Inflammatory macrophage (primary cell): ENCODE measurements around the gene DNAJC5G.

Source experiments
- DNase-seq, 2 donors: peaks; one replicate each; pipeline ENCODE4 v3.0.0-alpha.2; 2020 to 2022
- total RNA-seq, 18 experiments: gene quantifications; one replicate each; lab custom pipeline; 2026; ENCODE audit warnings: mixed read lengths in 6 of 18, inconsistent platforms in 2 of 18; lab: John Stamatoyannopoulos, UW

The DNAJC5G gene
- total RNA-seq, result 0 to 0.19 (median 0) reads per million in 18 experiments

- DNase-seq, result no peak
These were observed at the start of gene DNAJC5G for GRCh38 chr2:27275211-27276150. Gene DNAJC5G, plus strand, starts transcription at chr2:27275433. Its CDS starts 1,296 bp downstream, at chr2:27276729.

GRCh38 chr2:27225526-27225925, 49.7 kb upstream of the DNAJC5G start:
- no peak for DNase-seq

GRCh38 chr2:27227501-27227900, 47.7 kb upstream of the DNAJC5G start:
- no peak for DNase-seq

GRCh38 chr2:27231921-27232320, 43.3 kb upstream of the DNAJC5G start:
- no peak for DNase-seq

- no peak for DNase-seq
These were observed 41.9 kb upstream of the DNAJC5G start for GRCh38 chr2:27233341-27233740.

- no peak for DNase-seq
These were observed 39.1 kb upstream of the DNAJC5G start for GRCh38 chr2:27236136-27236535.

GRCh38 chr2:27236626-27237025, 38.6 kb upstream of the DNAJC5G start:
- DNase-seq, result no peak

- no peak for DNase-seq
These were observed 37.8 kb upstream of the DNAJC5G start for GRCh38 chr2:27237341-27237945.

GRCh38 chr2:27238976-27239375, 36.3 kb upstream of the DNAJC5G start:
- DNase-seq, result no peak

- DNase-seq, result no peak
These were observed 34.8 kb upstream of the DNAJC5G start for GRCh38 chr2:27240406-27240805.

- DNase-seq, result no peak
These were observed 33.2 kb upstream of the DNAJC5G start for GRCh38 chr2:27241761-27242613.

- DNase-seq, result no peak
These were observed 32.6 kb upstream of the DNAJC5G start for GRCh38 chr2:27242614-27242951.

GRCh38 chr2:27243391-27244130, 31.7 kb upstream of the DNAJC5G start:
- DNase-seq, result no peak

- DNase-seq, result no peak
These were observed 30.1 kb upstream of the DNAJC5G start for GRCh38 chr2:27245116-27245515.

GRCh38 chr2:27245626-27246025, 29.6 kb upstream of the DNAJC5G start:
- no peak for DNase-seq

- no peak for DNase-seq
These were observed 27.3 kb upstream of the DNAJC5G start for GRCh38 chr2:27247893-27248292.

- DNase-seq, result no peak
These were observed 25.9 kb upstream of the DNAJC5G start for GRCh38 chr2:27249159-27249890.

GRCh38 chr2:27249891-27250651, 25.2 kb upstream of the DNAJC5G start:
- peak; percentile 61 to 79 for DNase-seq

GRCh38 chr2:27250652-27251379, 24.4 kb upstream of the DNAJC5G start:
- no peak for DNase-seq

- no peak for DNase-seq
These were observed 23.5 kb upstream of the DNAJC5G start for GRCh38 chr2:27251766-27252165.
